ENCODE data around the gene OR8U1. TPM values are rescaled to one million over a fixed set of nuclear protein-coding genes. Genes with fewer than 3 reads are reported as not detected.

The OR8U1 gene
- total RNA-seq = not detected

DNA sequence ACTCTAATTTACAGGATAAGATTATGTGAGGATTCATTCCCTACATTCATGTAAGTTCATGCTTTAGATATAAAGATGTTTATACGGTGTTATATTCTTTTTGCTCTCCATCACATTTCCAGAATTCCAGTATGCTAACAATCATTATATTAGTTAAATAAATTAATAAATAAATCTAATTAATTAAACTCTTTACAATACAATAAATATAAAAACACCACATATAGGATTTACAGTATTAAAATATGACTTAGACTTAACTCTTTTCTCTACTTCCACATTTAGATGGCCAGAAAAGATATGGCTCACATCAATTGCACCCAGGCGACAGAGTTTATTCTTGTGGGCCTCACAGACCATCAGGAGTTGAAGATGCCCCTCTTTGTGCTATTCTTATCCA is at the start of gene OR8U1:
Gene OR8U1, plus strand, starts transcription at position 301 of the 400 bp plus-strand sequence. Its CDS starts 0 bp downstream, at position 301.
- TF ChIP-seq POLR2A (IDR thresholded peaks at IDR 0.05) = no peak
- TF ChIP-seq, protein P1, sequence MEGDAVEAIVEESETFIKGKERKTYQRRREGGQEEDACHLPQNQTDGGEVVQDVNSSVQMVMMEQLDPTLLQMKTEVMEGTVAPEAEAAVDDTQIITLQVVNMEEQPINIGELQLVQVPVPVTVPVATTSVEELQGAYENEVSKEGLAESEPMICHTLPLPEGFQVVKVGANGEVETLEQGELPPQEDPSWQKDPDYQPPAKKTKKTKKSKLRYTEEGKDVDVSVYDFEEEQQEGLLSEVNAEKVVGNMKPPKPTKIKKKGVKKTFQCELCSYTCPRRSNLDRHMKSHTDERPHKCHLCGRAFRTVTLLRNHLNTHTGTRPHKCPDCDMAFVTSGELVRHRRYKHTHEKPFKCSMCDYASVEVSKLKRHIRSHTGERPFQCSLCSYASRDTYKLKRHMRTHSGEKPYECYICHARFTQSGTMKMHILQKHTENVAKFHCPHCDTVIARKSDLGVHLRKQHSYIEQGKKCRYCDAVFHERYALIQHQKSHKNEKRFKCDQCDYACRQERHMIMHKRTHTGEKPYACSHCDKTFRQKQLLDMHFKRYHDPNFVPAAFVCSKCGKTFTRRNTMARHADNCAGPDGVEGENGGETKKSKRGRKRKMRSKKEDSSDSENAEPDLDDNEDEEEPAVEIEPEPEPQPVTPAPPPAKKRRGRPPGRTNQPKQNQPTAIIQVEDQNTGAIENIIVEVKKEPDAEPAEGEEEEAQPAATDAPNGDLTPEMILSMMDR (IDR thresholded peaks at IDR 0.05) = no peak
- DNase-seq = no peak
- no peak within 1 kb of the TSS for H3K4me3 ChIP-seq (replicated peaks in 1 of 3)
- H3K27me3 ChIP-seq = no peaks in the 10 kb centered on the region
- intact Hi-C loops (cut with DNase I) = no loop called here
- WGBS, 2 donors = 70 to 74% methylated on average over 2 of the region's 2 CpGs
- no peaks in the 10 kb centered on the region for H3K4me1 ChIP-seq
- no peak within 1 kb of the TSS for H3K27ac ChIP-seq
- no peaks in the 10 kb centered on the region for H3K36me3 ChIP-seq
- H3K9me3 ChIP-seq = peaks cover 3% of the 10 kb centered on the region

DNA sequence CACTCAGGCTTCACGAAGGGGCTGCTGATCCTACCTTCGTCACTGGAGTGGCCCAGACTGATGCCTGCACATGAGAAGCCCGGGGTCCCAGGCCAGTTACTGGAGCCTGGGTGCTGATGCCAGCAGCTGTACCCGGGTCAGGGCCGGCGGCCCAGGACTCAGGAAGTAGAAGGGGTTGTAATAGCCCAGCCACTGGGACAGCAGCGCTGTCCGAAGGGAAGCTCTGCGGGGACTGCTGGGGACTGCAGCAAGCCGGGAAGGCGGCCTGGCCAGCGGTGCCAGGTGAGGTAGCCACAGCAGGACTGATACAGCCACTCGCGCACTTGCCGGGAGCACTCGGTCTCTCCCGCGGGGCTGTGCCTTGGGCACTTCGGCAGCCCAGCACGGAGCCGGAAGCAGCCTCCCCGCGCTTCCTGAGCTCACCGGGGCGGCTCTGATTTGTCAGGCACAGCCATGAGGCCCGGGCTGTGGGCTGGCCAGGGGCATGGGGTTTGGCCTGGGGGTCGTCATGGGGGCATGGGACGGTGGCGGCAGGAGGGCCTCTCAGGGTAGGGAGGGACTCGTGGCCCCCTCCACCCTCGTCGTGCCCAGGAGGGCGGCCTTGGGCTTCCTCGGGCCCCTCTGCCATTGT is 43.4 kb upstream of the OR8U1 start:
- no peaks in the 10 kb centered on the region for H3K27me3 ChIP-seq
- intact Hi-C loops (cut with DNase I) = no loop called here
- TF ChIP-seq POLR2A (IDR thresholded peaks at IDR 0.05) = no peak
- TF ChIP-seq, protein P1 (IDR thresholded peaks at IDR 0.05) = no peak
- 86 to 88% methylated on average over 14 to 18 of the region's 34 CpGs for WGBS, 2 donors
- no peak overlapping the region for H3K4me3 ChIP-seq (replicated peaks in 1 of 3)
- no peak overlapping the region for H3K27ac ChIP-seq
- DNase-seq = no peak
- no peaks in the 10 kb centered on the region for H3K36me3 ChIP-seq
- H3K4me1 ChIP-seq = no peaks in the 10 kb centered on the region
- H3K9me3 ChIP-seq = no peaks in the 10 kb centered on the region

DNA sequence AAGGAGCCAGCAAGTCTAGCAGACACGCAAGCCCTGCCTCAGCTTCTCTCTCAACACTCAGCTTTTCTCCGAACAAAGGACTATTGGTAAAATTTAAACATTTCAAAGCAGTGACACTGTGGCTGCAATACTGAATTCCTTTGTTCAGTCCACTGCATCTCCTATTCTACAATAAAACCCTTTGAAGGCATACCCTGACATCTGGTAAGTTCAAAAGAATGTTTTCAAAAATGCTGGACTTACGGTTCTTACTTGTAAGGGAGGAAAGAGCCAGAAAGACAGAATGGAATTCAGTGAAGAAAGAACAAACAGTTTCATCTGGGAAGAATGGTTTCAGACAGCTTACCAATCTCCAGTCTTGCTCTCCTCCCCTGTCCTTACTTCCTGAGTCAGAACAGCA is 42.3 kb upstream of the OR8U1 start:
- Histone ChIP-seq H3K9me3 (no peaks in the 10 kb centered on the region), H3K27ac (no peak overlapping the region), H3K27me3 (no peaks in the 10 kb centered on the region), H3K36me3 (no peaks in the 10 kb centered on the region), H3K4me3 (replicated peaks in 1 of 3) (no peak overlapping the region), H3K4me1 (no peaks in the 10 kb centered on the region)
- TF ChIP-seq POLR2A (IDR thresholded peaks at IDR 0.05) = no peak
- TF ChIP-seq, protein P1 (IDR thresholded peaks at IDR 0.05) = no peak
- intact Hi-C loops (cut with DNase I) = no loop called here
- no peak for DNase-seq
- 43 to 60% methylated on average over 3 of the region's 3 CpGs for WGBS, 2 donors

DNA sequence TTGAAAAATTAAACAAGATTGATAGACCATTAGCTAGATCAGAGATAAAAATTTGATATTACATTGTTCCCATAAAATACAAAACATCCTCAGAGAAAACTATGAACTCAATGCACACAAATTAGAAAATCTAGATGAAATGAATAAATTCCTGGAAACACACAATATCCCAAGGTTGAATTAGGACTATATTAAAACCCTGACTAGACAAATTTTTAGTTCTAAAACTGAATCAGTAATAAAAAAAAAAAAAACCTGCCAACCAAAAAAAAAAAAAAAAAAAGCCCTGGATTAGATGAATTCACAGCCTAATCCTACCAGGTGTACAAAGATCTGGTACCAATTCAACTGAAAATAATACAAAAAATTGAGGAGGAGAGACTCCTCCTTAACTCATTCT is 35.1 kb upstream of the OR8U1 start:
- Histone ChIP-seq H3K4me1 (no peaks in the 10 kb centered on the region), H3K9me3 (no peaks in the 10 kb centered on the region), H3K4me3 (replicated peaks in 1 of 3) (no peak overlapping the region), H3K27ac (no peak overlapping the region), H3K36me3 (no peaks in the 10 kb centered on the region), H3K27me3 (no peaks in the 10 kb centered on the region)
- intact Hi-C loops (cut with DNase I) = no loop called here
- TF ChIP-seq, protein P1 (IDR thresholded peaks at IDR 0.05) = no peak
- TF ChIP-seq POLR2A (IDR thresholded peaks at IDR 0.05) = no peak
- DNase-seq = no peak

DNA sequence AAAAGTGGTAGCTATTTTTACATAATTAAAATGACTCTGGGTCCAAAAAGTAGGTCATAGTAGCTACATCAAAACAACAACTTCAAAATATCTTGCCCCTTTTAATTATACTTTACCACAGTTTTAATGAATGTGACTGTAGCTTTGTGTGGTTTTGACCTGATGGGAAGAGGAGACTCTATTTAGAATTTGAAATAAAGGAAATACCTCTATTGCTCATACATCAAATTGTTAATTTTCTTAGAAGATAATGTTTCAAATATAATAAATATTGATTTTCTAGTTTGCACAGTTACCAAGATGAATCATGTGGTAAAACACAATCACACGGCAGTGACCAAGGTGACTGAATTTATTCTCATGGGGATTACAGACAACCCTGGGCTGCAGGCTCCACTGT is 29.7 kb upstream of the OR8U1 start, which contains the start of gene OR8K1:
Gene OR8K1, plus strand, starts transcription at position 301 of the 400 bp plus-strand sequence. Its CDS starts 0 bp downstream, at position 301.
- H3K9me3 ChIP-seq = no peaks in the 10 kb centered on the region
- H3K27ac ChIP-seq = no peak within 1 kb of the TSS
- no peaks in the 10 kb centered on the region for H3K36me3 ChIP-seq
- DNase-seq = no peak
- no peak within 1 kb of the TSS for H3K4me3 ChIP-seq (replicated peaks in 1 of 3)
- 79 to 94% methylated on average over 1 of the region's 1 CpG for WGBS, 2 donors
- no peaks in the 10 kb centered on the region for H3K4me1 ChIP-seq
- H3K27me3 ChIP-seq = no peaks in the 10 kb centered on the region
- TF ChIP-seq POLR2A (IDR thresholded peaks at IDR 0.05) = no peak
- TF ChIP-seq, protein P1 (IDR thresholded peaks at IDR 0.05) = no peak
- intact Hi-C loops (cut with DNase I) = no loop called here

Measured in thyroid gland (tissue), 4 donors.